DMS79 (cell line): ENCODE results near the gene LIFR.

Experiments used
- DNase-seq: peaks from one replicate; lab custom pipeline; 2025; lab: John Stamatoyannopoulos, UW

LIFR gene

GRCh38 chr5:38548064-38548759, 8.2 kb downstream of the LIFR start:
- no peak for DNase-seq

- no peak for DNase-seq
Observed at GRCh38 chr5:38547257-38547656, 9.2 kb downstream of the LIFR start.

- no peak for DNase-seq
Observed at GRCh38 chr5:38546691-38547146, 9.7 kb downstream of the LIFR start.

DNA sequence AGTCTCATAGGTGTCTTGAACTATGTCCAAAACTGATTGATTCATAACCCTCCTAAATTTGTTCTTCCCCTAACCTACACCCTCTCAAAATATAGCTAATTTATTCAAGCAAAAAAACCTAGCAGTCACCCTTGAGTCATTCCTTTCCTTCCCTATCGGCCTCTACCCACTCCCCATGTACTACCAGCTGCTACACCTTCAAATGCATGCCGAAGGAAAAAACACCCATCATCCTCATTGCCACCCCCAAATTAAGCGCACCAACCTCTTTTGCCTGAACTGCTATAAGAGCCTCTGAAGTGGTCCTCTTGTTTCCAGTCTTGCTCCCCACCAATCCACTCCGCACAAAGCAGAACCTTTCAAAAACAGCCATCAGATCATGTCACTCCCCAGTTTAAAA, 12.6 kb downstream of the LIFR start:
- peak; percentile 56 for DNase-seq

- peak; percentile 49 for DNase-seq
Observed at GRCh38 chr5:38543074-38543473, 13.4 kb downstream of the LIFR start.

DNA sequence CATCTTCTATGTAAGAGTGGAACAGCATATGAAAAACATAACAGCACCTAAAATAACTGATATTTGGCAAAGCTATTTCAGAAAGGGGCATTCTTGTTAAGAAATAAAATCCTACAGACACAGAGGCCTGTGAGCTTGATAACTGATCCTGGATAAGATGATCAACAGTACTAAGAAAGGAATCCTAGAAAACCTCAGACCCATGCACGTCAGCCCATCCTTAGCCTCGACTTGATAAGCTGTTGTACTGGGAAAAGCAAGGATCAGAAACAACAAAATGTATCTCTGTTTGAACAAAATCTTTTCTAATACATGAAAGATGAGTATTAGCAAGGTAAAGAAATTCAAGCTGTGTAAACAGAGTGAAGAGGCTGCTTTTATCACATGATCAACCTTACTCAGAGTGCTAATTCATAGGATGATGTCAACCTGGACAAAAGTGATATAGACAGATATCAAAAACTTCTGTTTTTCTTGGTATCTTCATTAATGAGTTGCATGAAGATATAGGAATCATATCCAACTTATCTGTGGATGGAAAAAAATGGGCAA, 15.2 kb downstream of the LIFR start:
- DNase-seq, result peak; percentile 55

- peak; percentile 94 for DNase-seq
Observed at GRCh38 chr5:38540314-38540713, 16.1 kb downstream of the LIFR start.

- no peak for DNase-seq
Observed at GRCh38 chr5:38538161-38538560, 18.3 kb downstream of the LIFR start.

DNA sequence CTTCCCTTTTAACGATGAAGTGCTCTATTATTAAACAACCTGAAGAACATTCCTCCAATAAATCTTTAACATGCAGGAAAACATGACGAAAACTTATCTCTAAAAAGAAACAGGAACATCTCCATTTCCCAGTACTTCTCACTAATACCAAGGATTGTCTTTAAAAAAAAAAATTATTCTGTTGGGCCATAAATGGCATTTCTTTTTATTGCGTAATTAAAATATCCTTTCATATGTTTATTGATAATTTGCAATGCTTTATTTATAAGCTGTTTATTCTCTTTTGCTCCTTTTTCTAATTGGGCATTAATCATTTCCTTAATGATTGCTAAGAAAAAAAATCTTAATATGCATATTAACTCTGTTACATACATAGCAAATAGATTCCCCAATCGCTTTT, 18.9 kb downstream of the LIFR start:
- no peak for DNase-seq

DNA sequence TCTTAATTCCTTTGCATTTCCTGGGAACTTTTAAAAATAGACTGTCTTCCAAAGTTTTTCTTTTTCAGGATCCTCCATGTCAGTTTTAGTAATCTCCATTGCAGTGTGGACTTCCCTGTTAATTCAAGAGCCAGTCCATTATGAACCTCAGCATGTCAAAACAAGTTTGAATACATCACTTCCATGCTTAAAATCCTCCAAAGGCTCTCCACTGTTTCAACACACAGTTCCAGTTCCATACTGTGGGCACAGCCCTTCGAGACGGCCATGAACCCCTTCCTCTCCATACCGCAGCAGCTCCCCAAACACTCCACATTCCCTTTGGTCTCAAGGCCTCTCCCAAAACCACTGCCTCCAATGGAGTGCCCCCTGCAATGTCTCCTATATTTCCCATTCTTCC, 19.5 kb downstream of the LIFR start:
- DNase-seq, result peak; percentile 67

GRCh38 chr5:38535845-38536244, 20.6 kb downstream of the LIFR start:
- DNase-seq, result no peak

GRCh38 chr5:38535248-38535750, 21.1 kb downstream of the LIFR start:
- DNase-seq, result no peak

DNA sequence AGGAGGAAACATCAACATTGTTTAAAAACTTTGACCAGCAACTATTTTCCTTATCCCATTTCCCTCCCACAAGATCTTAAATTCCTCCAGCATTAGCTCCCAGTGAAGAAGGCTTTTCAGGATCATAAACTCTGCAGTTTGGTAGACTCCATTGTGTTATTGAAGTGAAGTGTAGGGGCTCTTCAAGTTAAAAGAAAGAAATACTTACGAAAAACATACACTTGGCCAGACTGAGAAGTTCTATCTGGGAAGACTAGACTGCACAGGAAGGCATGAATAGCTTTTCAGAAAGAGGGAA, 22.3 kb downstream of the LIFR start:
- DNase-seq, result peak; percentile 64

GRCh38 chr5:38533286-38534155, 22.9 kb downstream of the LIFR start:
- DNase-seq, result peak; percentile 64

- DNase-seq, result peak; percentile 77
Observed at GRCh38 chr5:38532165-38532669, 24.2 kb downstream of the LIFR start.

DNA sequence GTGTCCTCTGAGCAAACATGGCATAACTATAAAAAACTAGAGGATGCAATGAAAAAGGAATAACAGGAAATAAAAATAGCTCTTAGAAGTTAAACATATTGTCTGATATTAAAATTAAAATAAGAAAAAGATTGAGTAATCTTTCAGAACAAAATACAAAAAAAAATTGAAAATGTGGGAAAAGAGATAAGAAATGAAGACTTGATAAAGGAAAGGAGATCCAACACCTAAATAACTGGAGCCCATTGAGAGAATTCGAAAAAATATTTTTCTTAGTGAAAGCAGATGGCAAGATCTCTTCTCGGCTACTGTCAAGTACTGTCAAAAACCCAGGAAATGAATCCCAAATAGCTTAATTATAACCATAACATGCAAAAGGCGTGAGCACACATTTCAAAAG, 24.9 kb downstream of the LIFR start:
- DNase-seq, result no peak

DNA sequence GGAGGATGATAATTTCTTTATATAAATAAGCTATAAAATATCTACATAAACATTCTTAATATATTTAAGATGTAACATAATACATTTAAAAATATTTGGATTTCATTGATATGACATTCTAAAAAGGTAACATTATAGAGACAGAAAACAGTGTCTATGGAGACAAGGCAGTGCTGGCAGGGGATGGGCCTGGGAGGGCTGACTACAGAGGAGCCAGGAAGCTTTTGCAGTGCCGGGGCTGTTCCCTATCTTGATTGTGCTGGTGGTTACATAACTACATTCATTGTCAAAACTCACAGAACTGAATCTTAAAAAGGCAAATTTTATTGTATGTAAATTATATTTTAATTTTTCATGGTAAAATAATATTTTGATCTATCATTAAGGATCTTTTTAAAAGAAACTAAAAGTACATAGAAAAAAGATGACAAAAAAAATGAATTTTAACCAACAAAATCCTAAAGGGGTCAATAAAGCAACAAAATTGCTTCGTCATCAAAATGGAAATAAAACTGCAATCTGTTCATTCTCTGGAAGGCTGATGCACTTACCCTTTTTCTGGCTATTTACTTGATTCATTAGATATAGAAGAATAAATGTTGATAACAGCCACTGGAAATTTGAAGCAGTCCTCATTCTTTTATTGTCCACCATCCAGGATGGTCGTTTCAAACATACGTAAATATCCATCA, 26.3 kb downstream of the LIFR start:
- no peak for DNase-seq

DNA sequence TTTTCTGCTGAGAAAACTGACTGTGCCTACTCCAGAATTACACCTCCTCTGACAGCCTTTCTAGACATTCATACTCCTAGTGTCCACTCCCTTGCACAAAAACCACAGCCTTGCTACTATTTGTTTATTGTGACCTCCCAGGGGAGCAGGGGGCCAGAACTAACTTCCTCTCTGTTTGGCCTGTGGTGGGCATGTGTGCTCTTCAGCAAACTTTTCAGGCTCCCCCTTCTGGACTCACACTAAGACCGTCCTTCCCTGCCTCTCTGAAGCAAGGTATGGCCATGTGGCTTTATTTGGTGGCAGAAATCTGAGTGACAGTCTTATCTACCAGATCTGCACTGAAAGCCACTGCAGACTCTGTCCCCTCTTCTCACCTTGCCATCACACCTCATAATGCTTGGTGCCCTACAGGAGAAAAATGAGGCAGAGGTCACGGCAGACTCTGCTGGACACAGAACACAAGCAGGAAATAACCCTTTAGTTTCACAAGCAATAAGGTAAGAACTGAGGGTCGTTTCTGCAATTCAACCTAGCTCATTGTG, 28.2 kb downstream of the LIFR start:
- DNase-seq, result no peak

- DNase-seq, result no peak
Observed at GRCh38 chr5:38527475-38527874, 29.0 kb downstream of the LIFR start.

GRCh38 chr5:38524022-38524421, 32.4 kb downstream of the LIFR start:
- no peak for DNase-seq

DNA sequence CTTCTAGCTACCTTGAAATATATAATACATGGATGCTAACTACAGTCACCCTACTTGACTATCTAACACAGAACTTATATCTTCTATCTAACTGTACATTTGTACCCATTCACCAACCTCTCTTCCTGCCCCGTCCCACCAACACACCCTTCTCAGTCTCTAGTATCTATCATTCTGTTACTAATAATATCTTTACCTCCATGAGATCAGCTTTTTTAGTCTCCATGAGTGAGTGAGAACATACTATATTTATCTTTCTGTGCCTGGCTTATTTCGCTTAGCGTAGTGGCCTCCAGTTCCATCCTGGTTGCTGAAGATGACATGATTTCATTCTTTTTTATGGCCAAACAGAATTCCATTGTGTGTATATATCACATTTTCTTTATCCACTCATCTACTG, 37.0 kb downstream of the LIFR start:
- DNase-seq, result no peak

DNA sequence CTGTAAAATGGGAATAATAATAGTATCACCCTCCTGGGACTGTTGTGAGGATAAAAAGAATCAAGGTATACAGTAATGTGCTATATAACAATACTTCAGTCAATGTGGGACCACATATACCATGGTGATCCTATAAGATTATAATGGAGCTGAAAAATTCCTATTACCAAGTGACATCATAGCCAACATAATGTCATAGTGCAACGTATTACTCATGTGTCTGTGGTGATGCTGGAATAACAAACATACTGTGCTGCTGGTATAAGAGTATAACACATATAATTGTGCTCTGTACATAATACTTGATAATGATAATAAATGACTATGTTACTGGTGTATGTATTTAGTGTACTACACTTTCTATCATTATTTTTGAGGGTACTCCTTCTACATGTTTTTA, 38.1 kb downstream of the LIFR start:
- DNase-seq, result no peak
